ENCODE measurements around the gene RBSN.
"Not testable (repeated sequence)": the region's sequence is repeated elsewhere in the genome, so short reads cannot be mapped to it uniquely, and the experiment has no call there.

- not testable (repeated sequence) for TF ChIP-seq CTCF, POLR2A (IDR thresholded peaks at IDR 0.05)
Measured at GRCh38 chr3:15128403-15128802, 29.5 kb upstream of the RBSN start.

Data from Peyer's patch (tissue), 4 donors.